ENCODE results near the gene ZBTB2.
"Not testable (repeated sequence)": the region's sequence is repeated elsewhere in the genome, so short reads cannot be mapped to it uniquely, and the experiment has no call there.

The ZBTB2 gene

GRCh38 chr6:151370509-151371078, 20.8 kb downstream of the ZBTB2 start:
- DNase-seq = no peak

- no peak for DNase-seq
Observed at GRCh38 chr6:151365233-151365632, 26.1 kb downstream of the ZBTB2 start.

- no peak for DNase-seq
Observed at GRCh38 chr6:151359486-151359885, 31.9 kb downstream of the ZBTB2 start.

- DNase-seq = no peak
Observed at GRCh38 chr6:151358475-151358874, 32.9 kb downstream of the ZBTB2 start.

GRCh38 chr6:151357758-151358436, 33.5 kb downstream of the ZBTB2 start:
- no peak for DNase-seq

- DNase-seq = not testable (repeated sequence)
Observed at GRCh38 chr6:151356983-151357382, 34.4 kb downstream of the ZBTB2 start.

- no peak for DNase-seq
Observed at GRCh38 chr6:151353795-151354194, 37.6 kb downstream of the ZBTB2 start.

- DNase-seq = no peak
Observed at GRCh38 chr6:151352410-151353396, 38.7 kb downstream of the ZBTB2 start.

- DNase-seq = no peak
Observed at GRCh38 chr6:151351731-151352130, 39.6 kb downstream of the ZBTB2 start.

- no peak for DNase-seq
Observed at GRCh38 chr6:151351146-151351700, 40.1 kb downstream of the ZBTB2 start.

- no peak for DNase-seq
Observed at GRCh38 chr6:151350442-151351145, 40.8 kb downstream of the ZBTB2 start.

GRCh38 chr6:151349651-151350270, 41.6 kb downstream of the ZBTB2 start:
- no peak for DNase-seq

GRCh38 chr6:151342750-151343149, 48.6 kb downstream of the ZBTB2 start:
- not testable (repeated sequence) for DNase-seq

GRCh38 chr6:151341476-151342195, 49.7 kb downstream of the ZBTB2 start:
- no peak for DNase-seq

GRCh38 chr6:151340219-151340978, 51.0 kb downstream of the ZBTB2 start:
- DNase-seq = no peak

- DNase-seq = no peak
Observed at GRCh38 chr6:151339369-151339768, 52.0 kb downstream of the ZBTB2 start.

- no peak for DNase-seq
Observed at GRCh38 chr6:151338651-151339200, 52.6 kb downstream of the ZBTB2 start.

- no peak for DNase-seq
Observed at GRCh38 chr6:151335930-151336329, 55.4 kb downstream of the ZBTB2 start.

- no peak for DNase-seq
Observed at GRCh38 chr6:151330130-151330696, 61.1 kb downstream of the ZBTB2 start.

GRCh38 chr6:151327101-151327500, 64.3 kb downstream of the ZBTB2 start:
- DNase-seq = no peak

Measured in T1000 (cell line).